ENCODE data around the gene RAD51B.

Gene RAD51B

GRCh38 chr14:68391311-68392014, 571.9 kb downstream of the RAD51B start:
- H3K9me3 Mint-ChIP-seq: no peaks in the 10 kb centered on the region
- no peak overlapping the region for H3K4me3 Mint-ChIP-seq
- ATAC-seq (ENCODE audit: low read depth): no peak
- H3K4me1 Mint-ChIP-seq: peaks cover 23% of the 10 kb centered on the region
- no peaks in the 10 kb centered on the region for H3K27me3 Mint-ChIP-seq
- no peak overlapping the region for H3K27ac Mint-ChIP-seq
- no peak for DNase-seq (ENCODE audit: low spot score in 2 of 2)
- H3K36me3 Mint-ChIP-seq: peaks cover 4% of the 10 kb centered on the region

GRCh38 chr14:68392393-68393141, 573.0 kb downstream of the RAD51B start:
- no peak overlapping the region for H3K4me3 Mint-ChIP-seq
- DNase-seq (ENCODE audit: low spot score in 2 of 2) (no peak), ATAC-seq (ENCODE audit: low read depth) (peak; percentile 43)
- H3K27me3 Mint-ChIP-seq: no peaks in the 10 kb centered on the region
- peak overlapping the region; percentile 72 for H3K27ac Mint-ChIP-seq
- H3K36me3 Mint-ChIP-seq: peaks cover 4% of the 10 kb centered on the region
- H3K4me1 Mint-ChIP-seq: peaks cover 29% of the 10 kb centered on the region
- no peaks in the 10 kb centered on the region for H3K9me3 Mint-ChIP-seq

- no peak overlapping the region for H3K4me3 Mint-ChIP-seq
- ATAC-seq (ENCODE audit: low read depth) (no peak), DNase-seq (ENCODE audit: low spot score in 2 of 2) (no peak)
- no peaks in the 10 kb centered on the region for H3K9me3 Mint-ChIP-seq
- H3K27ac Mint-ChIP-seq: peak overlapping the region; percentile 72
- H3K27me3 Mint-ChIP-seq: no peaks in the 10 kb centered on the region
- H3K36me3 Mint-ChIP-seq: peaks cover 4% of the 10 kb centered on the region
- peaks cover 29% of the 10 kb centered on the region for H3K4me1 Mint-ChIP-seq
Measured at GRCh38 chr14:68393259-68393658, 573.7 kb downstream of the RAD51B start.

- H3K27me3 Mint-ChIP-seq: no peaks in the 10 kb centered on the region
- no peaks in the 10 kb centered on the region for H3K9me3 Mint-ChIP-seq
- H3K36me3 Mint-ChIP-seq: no peaks in the 10 kb centered on the region
- H3K4me3 Mint-ChIP-seq: no peak overlapping the region
- H3K4me1 Mint-ChIP-seq: peaks cover 32% of the 10 kb centered on the region
- peak overlapping the region; percentile 38 for H3K27ac Mint-ChIP-seq
- no peak for ATAC-seq (ENCODE audit: low read depth)
- no peak for DNase-seq (ENCODE audit: low spot score in 2 of 2)
Measured at GRCh38 chr14:68394118-68394763, 574.7 kb downstream of the RAD51B start.

GRCh38 chr14:68394764-68395143, 575.2 kb downstream of the RAD51B start:
- no peaks in the 10 kb centered on the region for H3K36me3 Mint-ChIP-seq
- DNase-seq (ENCODE audit: low spot score in 2 of 2): no peak
- no peaks in the 10 kb centered on the region for H3K9me3 Mint-ChIP-seq
- H3K27ac Mint-ChIP-seq: no peak overlapping the region
- ATAC-seq (ENCODE audit: low read depth): no peak
- peaks cover 32% of the 10 kb centered on the region for H3K4me1 Mint-ChIP-seq
- H3K27me3 Mint-ChIP-seq: no peaks in the 10 kb centered on the region
- H3K4me3 Mint-ChIP-seq: no peak overlapping the region

- Mint-ChIP-seq H3K4me1 (peaks cover 39% of the 10 kb centered on the region), H3K9me3 (no peaks in the 10 kb centered on the region), H3K4me3 (no peak overlapping the region), H3K36me3 (no peaks in the 10 kb centered on the region), H3K27ac (no peak overlapping the region), H3K27me3 (no peaks in the 10 kb centered on the region)
- ATAC-seq (ENCODE audit: low read depth) (no peak), DNase-seq (ENCODE audit: low spot score in 2 of 2) (no peak)
Measured at GRCh38 chr14:68395604-68396003, 576.0 kb downstream of the RAD51B start.

GRCh38 chr14:68396461-68396860, 576.9 kb downstream of the RAD51B start:
- no peaks in the 10 kb centered on the region for H3K36me3 Mint-ChIP-seq
- no peak for DNase-seq (ENCODE audit: low spot score in 2 of 2)
- ATAC-seq (ENCODE audit: low read depth): no peak
- H3K27ac Mint-ChIP-seq: no peak overlapping the region
- H3K4me1 Mint-ChIP-seq: peaks cover 46% of the 10 kb centered on the region
- H3K27me3 Mint-ChIP-seq: no peaks in the 10 kb centered on the region
- H3K9me3 Mint-ChIP-seq: no peaks in the 10 kb centered on the region
- no peak overlapping the region for H3K4me3 Mint-ChIP-seq

- H3K9me3 Mint-ChIP-seq: no peaks in the 10 kb centered on the region
- peak; percentile 51 for ATAC-seq (ENCODE audit: low read depth)
Measured at GRCh38 chr14:68397371-68397811, 577.8 kb downstream of the RAD51B start.

GRCh38 chr14:68397822-68398221, 578.2 kb downstream of the RAD51B start:
- DNase-seq (ENCODE audit: low spot score in 2 of 2): no peak
- no peak overlapping the region for H3K4me3 Mint-ChIP-seq
- no peaks in the 10 kb centered on the region for H3K27me3 Mint-ChIP-seq
- no peaks in the 10 kb centered on the region for H3K36me3 Mint-ChIP-seq
- H3K27ac Mint-ChIP-seq: no peak overlapping the region
- peaks cover 48% of the 10 kb centered on the region for H3K4me1 Mint-ChIP-seq
- ATAC-seq (ENCODE audit: low read depth): no peak
- no peaks in the 10 kb centered on the region for H3K9me3 Mint-ChIP-seq

More at GRCh38 chr14:68397371-68397811, 577.8 kb downstream of the RAD51B start:
- Mint-ChIP-seq H3K4me1 (peaks cover 48% of the 10 kb centered on the region), H3K4me3 (no peak overlapping the region), H3K36me3 (no peaks in the 10 kb centered on the region), H3K27me3 (no peaks in the 10 kb centered on the region), H3K27ac (peak overlapping the region; percentile 58)
- DNase-seq (ENCODE audit: low spot score in 2 of 2): no peak

GRCh38 chr14:68398370-68398769, 578.8 kb downstream of the RAD51B start:
- H3K27me3 Mint-ChIP-seq: no peaks in the 10 kb centered on the region
- ATAC-seq (ENCODE audit: low read depth) (no peak), DNase-seq (ENCODE audit: low spot score in 2 of 2) (no peak)
- H3K4me1 Mint-ChIP-seq: peaks cover 47% of the 10 kb centered on the region
- no peaks in the 10 kb centered on the region for H3K9me3 Mint-ChIP-seq
- no peaks in the 10 kb centered on the region for H3K36me3 Mint-ChIP-seq
- no peak overlapping the region for H3K4me3 Mint-ChIP-seq
- H3K27ac Mint-ChIP-seq: no peak overlapping the region

GRCh38 chr14:68399971-68400370, 580.4 kb downstream of the RAD51B start:
- H3K36me3 Mint-ChIP-seq: no peaks in the 10 kb centered on the region
- H3K4me3 Mint-ChIP-seq: no peak overlapping the region
- peak overlapping the region; percentile 92 for H3K27ac Mint-ChIP-seq
- H3K4me1 Mint-ChIP-seq: peaks cover 53% of the 10 kb centered on the region
- ATAC-seq (ENCODE audit: low read depth): no peak
- no peaks in the 10 kb centered on the region for H3K9me3 Mint-ChIP-seq
- no peaks in the 10 kb centered on the region for H3K27me3 Mint-ChIP-seq
- DNase-seq (ENCODE audit: low spot score in 2 of 2): no peak

GRCh38 chr14:68401317-68401716, 581.7 kb downstream of the RAD51B start:
- ATAC-seq (ENCODE audit: low read depth) (no peak), DNase-seq (ENCODE audit: low spot score in 2 of 2) (no peak)
- no peaks in the 10 kb centered on the region for H3K9me3 Mint-ChIP-seq
- no peaks in the 10 kb centered on the region for H3K27me3 Mint-ChIP-seq
- H3K4me3 Mint-ChIP-seq: peak overlapping the region; percentile 52
- H3K36me3 Mint-ChIP-seq: no peaks in the 10 kb centered on the region
- peak overlapping the region; percentile 92 for H3K27ac Mint-ChIP-seq
- H3K4me1 Mint-ChIP-seq: peaks cover 57% of the 10 kb centered on the region

- no peaks in the 10 kb centered on the region for H3K36me3 Mint-ChIP-seq
Measured at GRCh38 chr14:68401855-68402254, 582.3 kb downstream of the RAD51B start.

GRCh38 chr14:68402525-68403101, 583.0 kb downstream of the RAD51B start:
- Mint-ChIP-seq H3K9me3 (no peaks in the 10 kb centered on the region), H3K27ac (peak overlapping the region; percentile 92), H3K4me1 (peaks cover 52% of the 10 kb centered on the region), H3K27me3 (no peaks in the 10 kb centered on the region), H3K4me3 (no peak overlapping the region), H3K36me3 (no peaks in the 10 kb centered on the region)
- ATAC-seq (ENCODE audit: low read depth) (no peak), DNase-seq (ENCODE audit: low spot score in 2 of 2) (no peak)

More at GRCh38 chr14:68401855-68402254, 582.3 kb downstream of the RAD51B start:
- Mint-ChIP-seq H3K4me3 (no peak overlapping the region), H3K27ac (peak overlapping the region; percentile 92), H3K9me3 (no peaks in the 10 kb centered on the region), H3K4me1 (peaks cover 57% of the 10 kb centered on the region), H3K27me3 (no peaks in the 10 kb centered on the region)
- peak; percentile 66 for ATAC-seq (ENCODE audit: low read depth)
- DNase-seq (ENCODE audit: low spot score in 2 of 2): no peak

Data from memory B cell (primary cell).